GM21786 (cell line): ENCODE data around the gene RABEP2.
"Not testable (repeated sequence)": the region's sequence is repeated elsewhere in the genome, so short reads cannot be mapped to it uniquely, and the experiment has no call there.

Source experiments
- ATAC-seq: cut with Tn5 transposase; IDR thresholded peaks from one replicate; pipeline ENCODE4 v1.9.1; 2021; ENCODE audit not compliant: unreplicated experiment

Gene RABEP2

GRCh38 chr16:28904363-28904762 is 20.7 kb downstream of the RABEP2 start:
- no peak for ATAC-seq

GRCh38 chr16:28903344-28904042 is 21.5 kb downstream of the RABEP2 start:
- ATAC-seq = no peak

GRCh38 chr16:28902909-28903308 is 22.1 kb downstream of the RABEP2 start:
- no peak for ATAC-seq

GRCh38 chr16:28901862-28902261 is 23.2 kb downstream of the RABEP2 start:
- no peak for ATAC-seq

GRCh38 chr16:28900601-28901000 is 24.4 kb downstream of the RABEP2 start:
- ATAC-seq = no peak

GRCh38 chr16:28899882-28900590 is 25.0 kb downstream of the RABEP2 start:
- ATAC-seq = no peak

- ATAC-seq = no peak
Observed at GRCh38 chr16:28898942-28899341, 26.1 kb downstream of the RABEP2 start.

- no peak for ATAC-seq
Observed at GRCh38 chr16:28898266-28898665, 26.8 kb downstream of the RABEP2 start.

GRCh38 chr16:28897826-28898225 is 27.2 kb downstream of the RABEP2 start:
- ATAC-seq = no peak

GRCh38 chr16:28895609-28896008 is 29.4 kb downstream of the RABEP2 start:
- no peak for ATAC-seq

- no peak for ATAC-seq
Observed at GRCh38 chr16:28893291-28893690, 31.7 kb downstream of the RABEP2 start.

- ATAC-seq = no peak
Observed at GRCh38 chr16:28891964-28892890, 32.8 kb downstream of the RABEP2 start.

GRCh38 chr16:28890355-28890754 is 34.7 kb downstream of the RABEP2 start:
- ATAC-seq = not testable (repeated sequence)

GRCh38 chr16:28886945-28887344 is 38.1 kb downstream of the RABEP2 start:
- ATAC-seq = no peak

- no peak for ATAC-seq
Observed at GRCh38 chr16:28884045-28884444, 41.0 kb downstream of the RABEP2 start.

- no peak for ATAC-seq
Observed at GRCh38 chr16:28883221-28883996, 41.6 kb downstream of the RABEP2 start.

GRCh38 chr16:28882551-28883160 is 42.4 kb downstream of the RABEP2 start:
- no peak for ATAC-seq

- ATAC-seq = not testable (repeated sequence)
Observed at GRCh38 chr16:28881565-28881964, 43.5 kb downstream of the RABEP2 start.

GRCh38 chr16:28880955-28881354 is 44.1 kb downstream of the RABEP2 start:
- no peak for ATAC-seq

GRCh38 chr16:28880589-28880915 is 44.5 kb downstream of the RABEP2 start:
- ATAC-seq = no peak
